ENCODE measurements around the gene ZNF217. TPM values are rescaled to one million over a fixed set of nuclear protein-coding genes. Genes with fewer than 3 reads are reported as not detected.
"Not testable (repeated sequence)": the region's sequence is repeated elsewhere in the genome, so short reads cannot be mapped to it uniquely, and the experiment has no call there.

Gene ZNF217
- total RNA-seq, 1 donor from 2014 or later = 76.3 TPM

DNA sequence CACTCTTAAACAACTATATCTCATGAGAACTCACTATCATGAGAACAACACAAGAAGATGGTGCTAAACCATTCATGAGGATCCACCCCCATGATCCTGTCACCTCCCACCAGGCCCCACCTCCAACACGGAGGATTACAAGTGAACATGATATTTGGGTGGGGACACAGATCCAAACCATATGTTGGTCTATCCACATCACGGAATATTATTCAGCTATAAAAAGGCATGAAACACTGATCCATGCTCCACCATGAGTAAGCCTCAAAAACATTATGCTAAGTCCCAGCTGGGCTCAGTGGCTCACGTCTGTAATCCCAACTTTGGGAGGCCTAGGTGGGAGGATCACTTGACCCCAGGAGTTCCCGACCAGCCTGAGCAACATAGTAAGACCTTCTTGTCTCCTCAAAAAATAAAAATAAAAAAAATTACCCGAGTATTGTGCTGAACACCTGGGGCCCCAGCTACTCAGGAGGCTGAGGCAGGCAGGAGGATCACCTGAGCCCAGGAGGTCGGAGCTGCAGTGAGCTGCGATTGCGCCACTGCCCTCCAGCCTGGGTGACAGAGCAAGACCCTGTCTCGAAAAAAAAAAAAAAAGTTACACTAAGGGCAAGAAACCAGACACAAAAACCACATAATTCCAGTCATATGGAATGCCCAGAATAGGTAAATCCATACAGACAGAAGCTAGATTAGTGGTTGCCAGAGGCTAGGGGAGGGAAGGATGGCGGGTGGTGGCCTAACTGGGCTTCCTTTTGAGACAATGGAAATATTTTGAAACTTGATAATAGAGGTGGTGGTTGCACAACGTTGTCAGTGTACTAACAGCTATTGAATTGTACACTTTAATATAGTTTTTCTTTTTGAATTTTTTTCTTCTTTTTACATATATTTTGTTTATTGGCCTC, 43.1 kb downstream of the ZNF217 start:
- Mint-ChIP-seq H3K36me3 (ENCODE audit: insufficient read depth) (no peaks in the 10 kb centered on the region), H3K27me3 (no peaks in the 10 kb centered on the region)
- TF ChIP-seq, protein P1, sequence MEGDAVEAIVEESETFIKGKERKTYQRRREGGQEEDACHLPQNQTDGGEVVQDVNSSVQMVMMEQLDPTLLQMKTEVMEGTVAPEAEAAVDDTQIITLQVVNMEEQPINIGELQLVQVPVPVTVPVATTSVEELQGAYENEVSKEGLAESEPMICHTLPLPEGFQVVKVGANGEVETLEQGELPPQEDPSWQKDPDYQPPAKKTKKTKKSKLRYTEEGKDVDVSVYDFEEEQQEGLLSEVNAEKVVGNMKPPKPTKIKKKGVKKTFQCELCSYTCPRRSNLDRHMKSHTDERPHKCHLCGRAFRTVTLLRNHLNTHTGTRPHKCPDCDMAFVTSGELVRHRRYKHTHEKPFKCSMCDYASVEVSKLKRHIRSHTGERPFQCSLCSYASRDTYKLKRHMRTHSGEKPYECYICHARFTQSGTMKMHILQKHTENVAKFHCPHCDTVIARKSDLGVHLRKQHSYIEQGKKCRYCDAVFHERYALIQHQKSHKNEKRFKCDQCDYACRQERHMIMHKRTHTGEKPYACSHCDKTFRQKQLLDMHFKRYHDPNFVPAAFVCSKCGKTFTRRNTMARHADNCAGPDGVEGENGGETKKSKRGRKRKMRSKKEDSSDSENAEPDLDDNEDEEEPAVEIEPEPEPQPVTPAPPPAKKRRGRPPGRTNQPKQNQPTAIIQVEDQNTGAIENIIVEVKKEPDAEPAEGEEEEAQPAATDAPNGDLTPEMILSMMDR (IDR thresholded peaks at IDR 0.05; ENCODE audit: unreplicated experiment) = no peak

DNA sequence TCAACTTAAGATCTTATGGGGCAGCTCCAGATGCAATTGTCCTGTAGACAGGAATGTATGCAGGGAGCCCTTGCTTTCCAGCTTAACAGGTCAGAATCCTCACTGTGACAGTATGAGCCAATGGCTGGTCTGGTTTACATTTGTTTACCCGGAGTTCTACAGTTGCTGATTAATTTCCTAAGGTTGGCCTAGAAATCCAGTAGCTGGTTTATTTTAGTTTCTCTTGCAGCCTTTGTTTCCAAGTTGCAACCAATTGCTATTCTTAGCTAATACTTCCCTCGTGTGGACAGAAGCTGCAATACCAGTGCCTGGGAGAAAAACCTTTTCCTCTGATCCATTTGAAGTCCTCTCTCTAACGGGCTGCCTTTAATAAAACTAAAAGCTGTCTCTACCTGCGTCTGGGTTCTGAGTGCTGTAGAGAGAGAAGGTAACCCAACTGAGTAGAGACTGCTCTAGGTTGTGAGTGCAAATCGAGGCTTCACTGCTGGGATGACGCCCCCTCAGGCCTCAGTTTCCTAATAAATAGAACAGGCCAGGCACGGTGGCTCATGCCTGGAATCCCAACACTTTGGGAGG, 45.9 kb downstream of the ZNF217 start:
- Mint-ChIP-seq H3K4me3 (ENCODE audit: low read depth) (no peak overlapping the region), H3K4me1 (ENCODE audit: low read depth) (peaks cover 3% of the 10 kb centered on the region), H3K36me3 (ENCODE audit: insufficient read depth) (no peaks in the 10 kb centered on the region), H3K9me3 (ENCODE audit: low read depth) (no peaks in the 10 kb centered on the region), H3K27ac (no peak overlapping the region), H3K27me3 (no peaks in the 10 kb centered on the region)
- TF ChIP-seq, protein P1 (IDR thresholded peaks at IDR 0.05; ENCODE audit: unreplicated experiment) = peak; percentile 86
- DNase-seq (ENCODE audit: low spot score, unreplicated experiment) = peak; percentile 19

More for the DNA sequence above, 43.1 kb downstream of the ZNF217 start:
- Mint-ChIP-seq H3K4me1 (ENCODE audit: low read depth) (peaks cover 3% of the 10 kb centered on the region), H3K9me3 (ENCODE audit: low read depth) (no peaks in the 10 kb centered on the region), H3K4me3 (ENCODE audit: low read depth) (no peak overlapping the region), H3K27ac (no peak overlapping the region)
- DNase-seq (ENCODE audit: low spot score, unreplicated experiment) = no peak

DNA sequence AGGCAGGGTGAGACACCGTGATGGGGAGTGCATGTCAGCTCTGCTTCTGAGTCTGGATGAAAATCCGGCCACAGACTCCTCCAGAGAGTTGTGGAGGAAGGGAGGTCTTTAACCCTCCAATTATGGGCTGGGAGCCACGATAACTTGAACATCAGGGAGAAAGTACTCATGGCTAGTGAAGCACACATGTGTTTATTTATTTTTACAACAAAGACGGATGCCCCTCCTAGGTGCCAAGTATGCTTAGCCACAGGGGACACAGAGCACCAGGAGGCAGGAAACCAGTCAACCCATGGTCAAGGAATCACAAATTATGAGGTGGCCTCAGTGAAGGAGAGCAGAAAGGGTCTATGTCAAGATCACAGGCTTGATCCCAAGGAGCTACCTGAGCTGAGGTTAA, 54.1 kb downstream of the ZNF217 start:
- Mint-ChIP-seq H3K27ac (no peak overlapping the region), H3K4me1 (ENCODE audit: low read depth) (no peaks in the 10 kb centered on the region)

DNA sequence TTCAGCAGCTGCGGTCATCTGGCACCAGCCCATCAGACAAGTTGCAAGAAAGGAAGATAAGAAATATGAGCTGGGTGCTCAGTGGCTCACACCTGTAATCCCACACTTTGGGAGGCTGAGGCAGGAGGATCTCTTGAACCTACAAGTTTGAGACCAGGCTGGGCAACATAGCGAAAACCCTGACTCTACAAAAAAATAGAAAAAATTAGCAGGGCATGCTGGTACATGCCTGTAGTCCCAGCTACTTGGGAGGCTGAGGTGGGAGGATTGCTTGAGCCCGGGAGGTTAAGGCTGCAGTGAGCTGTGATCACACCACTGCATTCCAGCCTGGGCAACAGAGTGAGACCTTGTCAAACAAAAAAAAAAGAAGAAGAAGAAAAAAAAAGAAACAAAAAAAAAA, 57.3 kb downstream of the ZNF217 start:
- H3K4me1 Mint-ChIP-seq (ENCODE audit: low read depth); H3K4me3 Mint-ChIP-seq (ENCODE audit: low read depth); H3K27me3 Mint-ChIP-seq; H3K36me3 Mint-ChIP-seq (ENCODE audit: insufficient read depth); H3K9me3 Mint-ChIP-seq (ENCODE audit: low read depth); H3K27ac Mint-ChIP-seq; DNase-seq (ENCODE audit: low spot score, unreplicated experiment): not testable (repeated sequence)

More for the DNA sequence above, 54.1 kb downstream of the ZNF217 start:
- Mint-ChIP-seq H3K4me3 (ENCODE audit: low read depth) (no peak overlapping the region), H3K27me3 (no peaks in the 10 kb centered on the region), H3K9me3 (ENCODE audit: low read depth) (no peaks in the 10 kb centered on the region), H3K36me3 (ENCODE audit: insufficient read depth) (no peaks in the 10 kb centered on the region)
- TF ChIP-seq, protein P1 (IDR thresholded peaks at IDR 0.05; ENCODE audit: unreplicated experiment) = no peak
- DNase-seq (ENCODE audit: low spot score, unreplicated experiment) = no peak

DNA sequence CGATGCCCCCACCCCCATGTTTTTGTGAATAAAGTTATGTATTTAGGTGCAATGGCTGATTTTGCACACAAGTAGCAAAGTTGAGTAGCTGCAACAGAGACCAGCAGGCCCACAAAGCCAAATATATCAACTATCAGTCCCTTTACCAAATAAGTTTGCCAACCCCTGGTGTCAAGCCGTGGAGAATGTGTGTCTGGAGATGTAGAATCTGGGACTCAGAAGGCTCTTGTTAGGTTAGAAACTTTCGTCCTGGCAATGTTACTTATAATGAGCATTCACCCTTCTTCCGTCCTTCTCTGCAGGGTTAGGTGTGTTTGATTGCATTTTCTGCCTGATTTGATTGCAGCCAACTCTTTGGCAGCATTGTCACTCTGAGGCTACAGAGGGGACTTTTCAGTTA, 57.8 kb downstream of the ZNF217 start:
- Mint-ChIP-seq H3K27ac (no peak overlapping the region), H3K9me3 (ENCODE audit: low read depth) (no peaks in the 10 kb centered on the region), H3K4me3 (ENCODE audit: low read depth) (no peak overlapping the region), H3K4me1 (ENCODE audit: low read depth) (no peaks in the 10 kb centered on the region), H3K27me3 (no peaks in the 10 kb centered on the region), H3K36me3 (ENCODE audit: insufficient read depth) (no peaks in the 10 kb centered on the region)
- TF ChIP-seq, protein P1 (IDR thresholded peaks at IDR 0.05; ENCODE audit: unreplicated experiment) = no peak
- DNase-seq (ENCODE audit: low spot score, unreplicated experiment) = no peak
